Measurements from ENCODE around the gene SPAG9.

Gene SPAG9

DNA sequence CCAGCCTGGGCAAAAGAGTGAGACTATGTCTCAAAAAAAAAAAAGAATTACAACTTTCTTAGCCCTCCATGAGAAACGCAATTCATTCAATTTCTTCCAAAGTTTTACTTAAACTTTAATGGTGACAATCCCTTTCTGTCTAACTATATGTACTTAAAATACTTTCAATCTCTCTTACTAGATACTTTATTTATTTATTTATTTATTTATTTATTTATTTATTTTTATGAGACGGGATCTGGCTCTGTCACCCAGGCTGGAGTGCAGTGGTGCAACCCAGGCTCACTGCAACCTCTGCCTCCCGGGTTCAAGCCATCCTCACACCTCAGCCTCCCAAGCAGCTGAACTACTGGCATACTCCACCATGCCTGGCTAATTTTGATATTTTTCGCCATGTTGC lies 108.1 kb downstream of the SPAG9 start:
- 0 out of 2 replicates have a peak, but pooled peaks cover 4% of the 10 kb centered on the region for H3F3A ChIP-seq (ENCODE audit: control insufficient read depth, insufficient read depth)
- no peaks in the 10 kb centered on the region for H3K79me2 ChIP-seq (ENCODE audit: control insufficient read depth, low read length)
- no peak overlapping the region for H3K4me3 ChIP-seq (ENCODE audit: low read length)
- no peak overlapping the region for H3K4me2 ChIP-seq (ENCODE audit: low read length)
- TF ChIP-seq EZH2phosphoT487 (IDR thresholded peaks at IDR 0.05; ENCODE audit: borderline replicate concordance, low read length) (no peak), CTCF (IDR thresholded peaks at IDR 0.05; ENCODE audit: low read depth, low read length, poor library complexity, severe bottlenecking) (no peak)
- no peaks in the 10 kb centered on the region for H4K20me1 ChIP-seq (ENCODE audit: control insufficient read depth, insufficient read depth, low read depth, low read length)
- H3K27me3 ChIP-seq (ENCODE audit: control insufficient read depth, low read length) = no peaks in the 10 kb centered on the region
- H3K36me3 ChIP-seq (ENCODE audit: control insufficient read depth, low read length) = peaks cover 35% of the 10 kb centered on the region
- H3K4me1 ChIP-seq (ENCODE audit: control insufficient read depth, low read length) = no peaks in the 10 kb centered on the region
- H3K9me2 ChIP-seq (replicated peaks; ENCODE audit: control insufficient read depth, low read length) = no peaks in the 10 kb centered on the region
- no peak overlapping the region for H3K27ac ChIP-seq (ENCODE audit: low read depth, low read length)
- H3K9me3 ChIP-seq (ENCODE audit: control insufficient read depth, insufficient read depth, low read length) = no peaks in the 10 kb centered on the region

- H3K79me2 ChIP-seq (ENCODE audit: control insufficient read depth, low read length) = no peaks in the 10 kb centered on the region
- peaks cover 2% of the 10 kb centered on the region; the same call in 1 of the 2 replicates for H3F3A ChIP-seq (ENCODE audit: control insufficient read depth, insufficient read depth)
- H3K4me2 ChIP-seq (ENCODE audit: low read length) = no peak overlapping the region
- TF ChIP-seq EZH2phosphoT487 (IDR thresholded peaks at IDR 0.05; ENCODE audit: borderline replicate concordance, low read length) (no peak), CTCF (IDR thresholded peaks at IDR 0.05; ENCODE audit: low read depth, low read length, poor library complexity, severe bottlenecking) (no peak)
- no peak overlapping the region for H3K4me3 ChIP-seq (ENCODE audit: low read length)
- H3K9me2 ChIP-seq (replicated peaks; ENCODE audit: control insufficient read depth, low read length) = no peaks in the 10 kb centered on the region
- H3K27ac ChIP-seq (ENCODE audit: low read depth, low read length) = no peak overlapping the region
- H3K9me3 ChIP-seq (ENCODE audit: control insufficient read depth, insufficient read depth, low read length) = no peaks in the 10 kb centered on the region
- no peaks in the 10 kb centered on the region for H3K27me3 ChIP-seq (ENCODE audit: control insufficient read depth, low read length)
- peaks cover 47% of the 10 kb centered on the region for H3K36me3 ChIP-seq (ENCODE audit: control insufficient read depth, low read length)
- no peaks in the 10 kb centered on the region for H3K4me1 ChIP-seq (ENCODE audit: control insufficient read depth, low read length)
- H4K20me1 ChIP-seq (ENCODE audit: control insufficient read depth, insufficient read depth, low read depth, low read length) = no peaks in the 10 kb centered on the region
Measured at GRCh38 chr17:51010173-51010675, 110.4 kb downstream of the SPAG9 start.

DNA sequence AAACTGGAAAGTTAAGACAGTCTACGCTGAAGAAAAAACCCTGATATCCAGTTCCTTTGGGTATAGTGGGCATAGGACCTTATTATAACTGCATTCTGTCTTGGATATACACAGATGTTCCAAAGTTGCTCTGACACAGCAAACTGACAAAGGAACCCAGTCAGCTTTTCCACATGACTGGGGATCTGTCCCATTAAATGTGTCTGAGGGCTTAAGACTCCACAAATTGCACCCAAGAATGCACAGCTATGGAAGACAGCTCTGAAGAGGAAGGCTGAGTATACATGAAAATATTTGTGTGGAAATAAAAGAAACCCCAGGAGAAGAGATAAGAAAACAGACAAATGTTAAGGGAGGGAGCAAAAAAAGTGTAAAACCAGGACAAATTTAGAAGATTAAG lies 114.1 kb downstream of the SPAG9 start:
- Histone ChIP-seq H4K20me1 (ENCODE audit: control insufficient read depth, insufficient read depth, low read depth, low read length) (no peaks in the 10 kb centered on the region), H3K27me3 (ENCODE audit: control insufficient read depth, low read length) (no peaks in the 10 kb centered on the region), H3K27ac (ENCODE audit: low read depth, low read length) (no peak overlapping the region), H3K4me2 (ENCODE audit: low read length) (no peak overlapping the region), H3K4me1 (ENCODE audit: control insufficient read depth, low read length) (no peaks in the 10 kb centered on the region), H3K79me2 (ENCODE audit: control insufficient read depth, low read length) (no peaks in the 10 kb centered on the region), H3F3A (ENCODE audit: control insufficient read depth, insufficient read depth) (peaks cover 4% of the 10 kb centered on the region; the same call in 1 of the 2 replicates), H3K4me3 (ENCODE audit: low read length) (no peak overlapping the region), H3K36me3 (ENCODE audit: control insufficient read depth, low read length) (peaks cover 43% of the 10 kb centered on the region), H3K9me2 (replicated peaks; ENCODE audit: control insufficient read depth, low read length) (no peaks in the 10 kb centered on the region), H3K9me3 (ENCODE audit: control insufficient read depth, insufficient read depth, low read length) (no peaks in the 10 kb centered on the region)
- no peak for TF ChIP-seq EZH2phosphoT487 (IDR thresholded peaks at IDR 0.05; ENCODE audit: borderline replicate concordance, low read length)
- TF ChIP-seq CTCF (IDR thresholded peaks at IDR 0.05; ENCODE audit: low read depth, low read length, poor library complexity, severe bottlenecking) = no peak
